Activated effector memory CD4-positive, alpha-beta T cell treated with Interleukin-2 at 50 U/mL for 16 hours (primary cell): ENCODE results near the gene FIGN.

Experiments used
- DNase-seq: peaks from one replicate; pipeline ENCODE4 v3.0.0-alpha.2; 2020

Gene FIGN

GRCh38 chr2:163736433-163737189, 803 bp upstream of the FIGN start:
- DNase-seq, result no peak

GRCh38 chr2:163734881-163735684, 725 bp downstream of the FIGN start:
- no peak for DNase-seq

GRCh38 chr2:163734401-163734800, 1.4 kb downstream of the FIGN start:
- DNase-seq, result no peak

GRCh38 chr2:163733956-163734355, 1.9 kb downstream of the FIGN start:
- DNase-seq, result no peak

DNA sequence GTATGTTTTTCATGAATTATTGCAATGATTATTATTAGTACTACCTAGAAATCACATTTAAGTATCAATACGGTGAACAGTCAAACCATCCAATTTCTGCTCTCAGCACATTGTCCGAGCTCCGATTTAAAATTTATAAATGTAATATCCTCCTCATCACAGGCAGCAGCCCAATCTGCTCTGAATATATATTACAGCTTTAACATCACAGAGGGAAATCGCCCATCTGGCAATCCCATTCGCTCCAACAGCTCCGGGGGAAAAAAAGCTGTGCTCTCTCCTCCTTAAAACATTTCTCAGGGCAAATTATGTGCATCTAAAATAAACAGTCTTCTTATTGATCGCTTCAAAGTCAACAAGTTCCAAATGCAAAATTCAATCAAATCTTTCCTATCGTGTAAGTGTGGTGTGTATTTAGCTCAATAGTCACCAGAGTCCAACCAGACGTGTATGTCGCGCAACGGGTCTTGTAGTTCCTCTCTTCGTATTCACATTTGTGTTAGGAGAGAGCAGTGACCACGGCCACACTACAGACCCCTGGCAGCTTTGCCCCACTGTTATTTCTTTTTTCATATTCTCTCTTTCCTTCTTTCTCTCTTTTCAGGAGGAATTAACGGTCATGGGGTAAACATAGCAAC, 2.4 kb downstream of the FIGN start:
- no peak for DNase-seq

DNA sequence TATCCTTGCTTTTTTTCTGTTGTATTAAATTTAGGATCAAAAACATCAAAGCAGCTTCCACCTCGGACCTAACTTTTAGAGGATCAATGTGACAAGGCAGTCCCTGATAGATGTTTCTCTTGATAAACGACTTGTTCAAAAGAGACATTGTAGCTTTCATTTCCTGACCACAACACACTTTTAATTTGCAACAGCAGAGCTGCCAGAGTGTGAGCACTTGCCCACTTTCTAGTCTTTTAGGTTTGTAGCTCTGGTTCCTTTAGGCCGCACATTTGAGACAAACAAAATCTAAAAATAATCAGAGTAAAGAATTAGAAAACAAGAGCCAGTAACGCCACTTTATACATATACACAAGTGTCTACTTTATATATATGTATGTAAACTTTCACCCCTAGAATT, 3.1 kb downstream of the FIGN start:
- no peak for DNase-seq

- no peak for DNase-seq
Measured at GRCh38 chr2:163731735-163732134, 4.1 kb downstream of the FIGN start.

GRCh38 chr2:163730556-163730955, 5.3 kb downstream of the FIGN start:
- DNase-seq, result no peak

DNA sequence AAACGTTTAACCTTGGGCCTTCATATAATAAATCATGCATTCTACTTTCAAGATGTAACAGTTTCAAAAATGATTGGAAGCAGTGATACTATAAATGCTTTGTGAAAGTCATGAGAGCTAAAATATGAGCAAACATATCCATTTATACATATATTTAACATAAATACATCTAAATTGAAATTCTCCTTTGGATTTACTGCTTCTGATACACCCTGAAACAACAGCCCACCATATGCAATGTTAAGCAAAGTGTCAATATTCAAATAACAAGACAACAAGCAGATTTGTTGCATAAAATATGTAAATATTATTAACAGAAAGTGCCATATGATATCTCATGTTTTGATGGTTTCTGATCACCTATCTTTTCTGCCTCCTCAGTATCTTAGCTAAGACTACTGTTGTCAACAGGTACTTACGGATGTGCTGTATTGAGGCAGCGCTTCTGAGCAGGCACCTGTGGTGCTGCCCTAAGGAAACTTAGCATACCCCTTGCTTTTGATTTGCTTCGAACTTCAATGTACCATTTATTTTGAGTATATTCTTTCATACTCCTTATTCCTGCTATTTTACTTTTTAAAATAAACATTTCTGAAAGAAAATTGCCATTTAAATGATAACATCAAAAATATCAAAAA, 6.1 kb downstream of the FIGN start:
- DNase-seq, result no peak

DNA sequence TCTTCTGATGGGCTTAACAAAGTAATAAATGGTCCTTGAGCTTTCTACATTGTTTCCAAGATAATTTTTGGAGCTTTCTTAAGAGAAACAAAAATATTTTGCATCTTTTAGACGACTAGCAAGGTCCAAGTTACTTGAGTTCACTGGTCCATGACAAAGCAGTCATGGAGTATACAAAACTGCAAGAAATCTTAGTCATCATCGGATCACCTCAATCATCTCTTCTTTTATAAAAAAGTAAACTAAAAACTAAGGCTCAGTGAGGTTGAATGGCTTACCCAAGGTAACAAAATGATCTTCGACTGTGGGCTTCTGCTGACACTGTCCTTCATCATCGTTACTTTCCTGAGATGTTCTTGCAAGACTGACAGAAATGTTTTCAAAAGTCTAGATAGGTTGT, 11.9 kb downstream of the FIGN start:
- no peak for DNase-seq

- DNase-seq, result no peak
Measured at GRCh38 chr2:163723348-163723747, 12.5 kb downstream of the FIGN start.

DNA sequence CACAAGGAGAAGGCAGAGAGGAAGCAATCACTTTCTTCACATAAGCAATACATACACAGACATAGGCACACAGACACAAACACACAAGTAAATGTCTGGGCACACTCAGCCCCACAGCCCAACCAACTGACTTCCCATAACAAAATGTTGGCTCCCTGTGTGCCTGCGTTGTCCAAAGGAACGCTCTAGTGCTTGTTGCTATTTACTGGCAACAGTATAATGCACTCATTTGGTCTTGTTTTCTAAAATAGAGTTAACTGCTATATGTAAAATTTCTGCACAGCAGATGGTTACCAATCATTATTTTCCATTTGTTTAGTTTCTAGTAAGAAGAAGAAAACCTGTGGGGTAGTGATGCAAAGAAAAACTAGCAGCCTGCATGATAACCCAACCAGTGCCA, 16.5 kb downstream of the FIGN start:
- DNase-seq, result no peak

DNA sequence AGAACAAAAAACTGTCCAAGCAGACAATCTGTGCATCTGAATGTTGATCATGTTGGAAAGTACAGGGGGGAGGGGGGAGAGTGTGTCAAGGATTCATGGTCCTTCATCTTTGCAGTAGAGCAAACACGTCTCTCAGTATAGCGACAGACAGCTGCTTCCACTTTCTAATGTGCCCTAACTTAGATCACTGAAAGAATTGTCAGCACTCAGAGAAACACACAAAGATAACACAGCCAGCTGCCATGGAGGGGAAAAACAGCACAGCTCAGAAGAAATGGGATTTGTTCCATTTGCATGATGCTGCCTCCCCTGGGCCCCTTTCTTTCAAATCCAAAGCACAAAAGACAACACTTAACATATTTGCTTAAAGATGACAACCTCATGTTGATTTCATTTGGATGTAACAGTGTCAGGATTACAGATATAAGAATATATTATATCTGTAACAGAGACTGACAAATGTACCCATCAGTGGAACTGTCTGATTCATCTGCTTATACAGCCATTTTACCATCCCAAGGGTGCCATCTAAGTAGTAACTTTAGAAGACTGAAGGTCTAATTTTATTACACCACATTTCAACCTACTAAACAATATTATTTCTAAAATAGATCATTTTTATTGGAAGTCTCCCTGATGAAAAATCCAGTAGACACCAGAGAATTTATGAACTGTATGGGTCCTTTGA, 17.7 kb downstream of the FIGN start:
- no peak for DNase-seq

DNA sequence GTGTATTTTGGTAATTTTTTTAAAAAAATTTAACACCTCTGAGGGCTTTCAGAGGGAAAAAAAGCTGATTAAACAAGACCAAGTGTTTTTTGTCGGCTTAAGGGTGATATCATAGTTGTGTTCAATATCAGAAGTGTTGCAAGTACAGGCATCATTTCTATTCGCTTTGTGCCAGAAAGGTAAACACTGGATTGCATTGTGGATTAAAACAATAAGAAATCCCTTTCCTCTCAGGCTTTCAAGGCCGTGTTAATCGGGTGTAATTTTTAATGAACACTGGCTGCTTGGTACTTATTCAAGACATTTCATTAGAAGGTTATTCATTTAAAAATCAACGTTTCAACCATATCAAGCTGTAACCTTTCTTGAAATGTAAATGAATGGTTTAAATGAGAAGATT, 18.3 kb downstream of the FIGN start:
- no peak for DNase-seq

DNA sequence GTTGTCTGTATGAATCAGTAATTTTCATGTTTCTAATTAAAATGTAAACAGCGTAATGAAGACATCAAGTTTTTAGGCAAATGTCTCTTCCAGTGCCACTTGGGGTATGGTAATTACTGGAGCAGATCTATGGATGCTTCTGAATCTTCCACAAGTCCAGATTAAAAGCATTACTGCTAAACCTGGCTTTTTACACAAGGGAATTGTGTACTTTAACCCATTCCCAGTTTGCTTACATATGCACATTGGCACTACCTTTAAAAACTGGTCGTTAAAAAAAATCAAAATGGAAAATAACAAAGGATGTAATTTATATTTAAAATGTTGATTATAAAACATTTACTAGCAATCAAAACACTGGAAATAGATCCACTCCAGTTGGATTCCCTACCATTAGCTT, 19.7 kb downstream of the FIGN start:
- DNase-seq, result no peak

- DNase-seq, result no peak
Measured at GRCh38 chr2:163715668-163716067, 20.1 kb downstream of the FIGN start.

- DNase-seq, result no peak
Measured at GRCh38 chr2:163715199-163715598, 20.6 kb downstream of the FIGN start.

DNA sequence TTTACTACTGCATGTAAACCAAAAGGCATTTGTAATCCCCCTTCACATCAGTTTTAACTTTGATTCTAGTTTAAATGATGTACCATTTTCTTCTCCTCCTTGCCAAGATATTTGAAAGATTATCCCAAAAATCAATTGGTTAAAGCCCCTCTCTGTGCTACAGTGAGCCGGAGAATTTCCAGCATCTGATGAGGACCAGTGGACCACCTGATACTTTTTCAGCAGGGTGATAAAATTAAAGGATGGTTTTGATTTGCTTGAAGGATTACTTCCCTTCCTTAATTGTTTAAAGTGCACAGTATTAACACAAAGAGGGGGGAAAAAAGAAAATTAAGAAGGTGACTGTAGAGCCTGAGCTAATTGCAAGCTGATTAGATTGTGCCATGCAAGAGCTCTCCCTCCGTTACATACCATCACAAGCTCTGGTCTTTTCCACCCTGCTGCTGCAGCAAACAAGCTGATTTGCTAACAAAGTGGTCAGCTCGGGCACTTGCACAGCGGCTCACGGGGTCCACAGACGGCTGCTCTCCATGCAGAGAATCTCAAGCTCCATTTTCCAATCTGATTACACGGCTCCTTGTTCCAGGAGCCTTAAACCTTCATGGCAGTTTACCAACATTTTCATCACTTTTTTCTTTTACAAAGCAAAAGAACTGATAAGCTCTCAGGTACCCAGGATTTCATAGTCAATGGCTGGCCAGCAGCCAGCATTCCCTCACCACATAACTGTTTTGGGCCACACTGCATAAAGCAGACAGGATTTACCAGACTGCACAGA, 22.1 kb downstream of the FIGN start:
- DNase-seq, result no peak

GRCh38 chr2:163711699-163712098, 24.1 kb downstream of the FIGN start:
- DNase-seq, result no peak

DNA sequence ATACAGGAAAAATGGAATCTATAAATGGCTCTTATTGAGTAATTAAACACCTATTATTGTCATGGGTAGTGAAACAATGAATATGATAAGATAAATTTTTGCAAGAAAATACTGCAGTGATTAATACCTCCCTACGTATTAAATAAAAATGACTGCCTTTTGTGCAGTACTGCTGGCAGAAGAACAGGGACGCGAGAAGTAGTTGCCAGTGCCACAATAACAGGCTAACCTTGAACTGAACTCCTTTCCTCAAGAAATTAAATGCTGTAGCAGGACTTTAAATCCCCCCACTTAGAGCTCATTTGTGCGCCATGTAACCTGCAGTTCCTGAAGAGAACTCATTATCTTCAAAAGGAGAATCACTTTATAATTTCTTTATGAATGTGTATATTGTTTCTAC, 24.6 kb downstream of the FIGN start:
- DNase-seq, result no peak

- DNase-seq, result no peak
Measured at GRCh38 chr2:163709270-163709669, 26.5 kb downstream of the FIGN start.

DNA sequence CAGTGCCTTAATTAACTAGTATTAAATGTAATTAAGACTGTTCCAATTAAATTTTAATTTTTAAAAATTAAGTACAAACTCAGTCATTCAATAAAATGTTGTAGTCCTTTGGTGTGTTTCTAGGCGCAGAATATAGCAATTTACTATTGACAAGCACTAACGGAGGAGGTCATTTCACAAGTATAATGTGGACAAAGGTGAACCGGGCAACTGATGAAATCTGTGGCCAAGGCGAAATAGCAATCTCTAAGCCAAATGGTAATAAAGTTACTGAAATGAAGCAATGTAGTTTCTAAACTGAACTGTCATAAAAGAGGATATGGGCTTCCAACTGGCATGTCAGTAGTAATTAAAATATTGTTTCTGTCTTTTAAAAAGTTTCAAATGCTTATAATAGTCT, 27.5 kb downstream of the FIGN start:
- no peak for DNase-seq
